Neural crest cell (in vitro differentiated cells): ENCODE data around the gene WDR33. TPM values are rescaled to one million over a fixed set of nuclear protein-coding genes. Genes with fewer than 3 reads are reported as not detected.
"Not testable (repeated sequence)": the region's sequence is repeated elsewhere in the genome, so short reads cannot be mapped to it uniquely, and the experiment has no call there.

Source experiments
- DNase-seq: peaks from one replicate; pipeline ENCODE4 v3.0.0; 2021; ENCODE audit warnings: low read depth, mixed read lengths, low spot score
- H3K27ac Mint-ChIP-seq: one replicate; pipeline ENCODE4 v1.8.0; 2021; ENCODE audit warnings: mild to moderate bottlenecking, mixed read lengths; ENCODE audit not compliant: unreplicated experiment
- H3K27me3 Mint-ChIP-seq: 2 replicates; pipeline ENCODE4 v1.8.0; 2021; ENCODE audit warnings: low read depth, mild to moderate bottlenecking, mixed read lengths
- H3K36me3 Mint-ChIP-seq: 2 replicates; pipeline ENCODE4 v1.8.0; 2021; ENCODE audit warnings: low read depth, mild to moderate bottlenecking, mixed read lengths
- H3K4me1 Mint-ChIP-seq: 2 replicates; pipeline ENCODE4 v1.8.0; 2021; ENCODE audit warnings: mixed read lengths
- H3K4me3 Mint-ChIP-seq: one replicate; pipeline ENCODE4 v1.8.0; 2021; ENCODE audit warnings: mild to moderate bottlenecking, mixed read lengths
- H3K9me3 Mint-ChIP-seq: 2 replicates; pipeline ENCODE4 v1.8.0; 2021; ENCODE audit warnings: mixed read lengths
- CTCF ChIP-seq: fragments of 200-600 bp; sonication (generic); conservative IDR thresholded peaks from 2 replicates; pipeline ENCODE4 v1.5.0; 2021; ENCODE audit warnings: antibody characterized with exemption, mild to moderate bottlenecking
- total RNA-seq: library from RNA; stranded (reverse); gene quantifications from 2 replicates; pipeline ENCODE4 v1.2.1, GENCODE V29; 2021

The WDR33 gene
- total RNA-seq, 1 donor from 2014 or later, result 72.4 TPM

- H3K4me1 Mint-ChIP-seq, result peaks cover 30% of the 10 kb centered on the region
- no peak for DNase-seq
- peaks cover 6% of the 10 kb centered on the region for H3K36me3 Mint-ChIP-seq
- no peak for TF ChIP-seq CTCF
- H3K4me3 Mint-ChIP-seq, result no peak overlapping the region
- no peak overlapping the region for H3K27ac Mint-ChIP-seq
- no peaks in the 10 kb centered on the region for H3K27me3 Mint-ChIP-seq
- H3K9me3 Mint-ChIP-seq, result no peaks in the 10 kb centered on the region
Observed at GRCh38 chr2:127778850-127779249, 32.1 kb downstream of the WDR33 start.

GRCh38 chr2:127778447-127778846 lies 32.5 kb downstream of the WDR33 start:
- no peaks in the 10 kb centered on the region for H3K9me3 Mint-ChIP-seq
- peaks cover 30% of the 10 kb centered on the region for H3K4me1 Mint-ChIP-seq
- peak overlapping the region; percentile 57 for H3K27ac Mint-ChIP-seq
- H3K27me3 Mint-ChIP-seq, result no peaks in the 10 kb centered on the region
- no peak for DNase-seq
- no peak for TF ChIP-seq CTCF
- no peak overlapping the region for H3K4me3 Mint-ChIP-seq
- peaks cover 6% of the 10 kb centered on the region for H3K36me3 Mint-ChIP-seq

- DNase-seq, result no peak
- peaks cover 35% of the 10 kb centered on the region for H3K4me1 Mint-ChIP-seq
- no peak overlapping the region for H3K4me3 Mint-ChIP-seq
- no peaks in the 10 kb centered on the region for H3K27me3 Mint-ChIP-seq
- no peaks in the 10 kb centered on the region for H3K9me3 Mint-ChIP-seq
- H3K27ac Mint-ChIP-seq, result peak overlapping the region; percentile 84
- TF ChIP-seq CTCF, result no peak
- peaks cover 6% of the 10 kb centered on the region for H3K36me3 Mint-ChIP-seq
Observed at GRCh38 chr2:127776122-127776780, 34.7 kb downstream of the WDR33 start.

GRCh38 chr2:127771756-127772155 lies 39.2 kb downstream of the WDR33 start:
- no peak overlapping the region for H3K27ac Mint-ChIP-seq
- H3K4me1 Mint-ChIP-seq, result peaks cover 18% of the 10 kb centered on the region
- H3K4me3 Mint-ChIP-seq, result no peak overlapping the region
- no peaks in the 10 kb centered on the region for H3K9me3 Mint-ChIP-seq
- no peak for DNase-seq
- H3K36me3 Mint-ChIP-seq, result no peaks in the 10 kb centered on the region
- no peak for TF ChIP-seq CTCF
- no peaks in the 10 kb centered on the region for H3K27me3 Mint-ChIP-seq

GRCh38 chr2:127770973-127771735 lies 39.8 kb downstream of the WDR33 start:
- no peaks in the 10 kb centered on the region for H3K27me3 Mint-ChIP-seq
- no peaks in the 10 kb centered on the region for H3K36me3 Mint-ChIP-seq
- no peak for TF ChIP-seq CTCF
- peaks cover 14% of the 10 kb centered on the region for H3K4me1 Mint-ChIP-seq
- no peaks in the 10 kb centered on the region for H3K9me3 Mint-ChIP-seq
- H3K4me3 Mint-ChIP-seq, result no peak overlapping the region
- DNase-seq, result no peak
- no peak overlapping the region for H3K27ac Mint-ChIP-seq

- H3K27me3 Mint-ChIP-seq, H3K36me3 Mint-ChIP-seq, H3K9me3 Mint-ChIP-seq, H3K4me1 Mint-ChIP-seq, H3K27ac Mint-ChIP-seq, H3K4me3 Mint-ChIP-seq, DNase-seq: not testable (repeated sequence)
Observed at GRCh38 chr2:127770534-127770933, 40.4 kb downstream of the WDR33 start.
